Chondrocyte (in vitro differentiated cells): ENCODE results near the gene GRWD1. TPM values are rescaled to one million over a fixed set of nuclear protein-coding genes. Genes with fewer than 3 reads are reported as not detected.
A peak's percentile ranks its signal among the peaks of the same experiment; 100 is the strongest.

Experiments
- DNase-seq: peaks from one replicate; pipeline ENCODE4 v3.0.0; 2021; ENCODE audit warnings: mixed read lengths, low spot score
- H3K27ac Mint-ChIP-seq: one replicate; pipeline ENCODE4 v1.8.0; 2021; ENCODE audit warnings: mild to moderate bottlenecking, moderate library complexity, mixed read lengths; ENCODE audit not compliant: unreplicated experiment
- H3K27me3 Mint-ChIP-seq: 2 replicates; pipeline ENCODE4 v1.8.0; 2021; ENCODE audit warnings: low read depth, mixed read lengths
- H3K36me3 Mint-ChIP-seq: 2 replicates; pipeline ENCODE4 v1.8.0; 2021; ENCODE audit warnings: low read depth, mixed read lengths
- H3K4me1 Mint-ChIP-seq: 2 replicates; pipeline ENCODE4 v1.8.0; 2021; ENCODE audit warnings: low read depth, mild to moderate bottlenecking, mixed read lengths
- H3K4me3 Mint-ChIP-seq: one replicate; pipeline ENCODE4 v1.8.0; 2021; ENCODE audit warnings: mild to moderate bottlenecking, moderate library complexity, mixed read lengths; ENCODE audit not compliant: unreplicated experiment
- H3K9me3 Mint-ChIP-seq: 2 replicates; pipeline ENCODE4 v1.8.0; 2021; ENCODE audit warnings: low read depth, mixed read lengths
- CTCF ChIP-seq: fragments of 200-600 bp; sonication (generic); IDR thresholded peaks from 2 replicates; pipeline ENCODE4 v1.5.0; 2021; ENCODE audit warnings: antibody characterized with exemption, mild to moderate bottlenecking, moderate library complexity
- total RNA-seq: library from RNA; stranded (reverse); gene quantifications from 3 replicates; pipeline ENCODE4 v1.2.1, GENCODE V29; 2021

GRWD1 gene
- total RNA-seq, 1 donor from 2014 or later, result 20.7 TPM

GRCh38 chr19:48466561-48467325, 21.0 kb downstream of the GRWD1 start:
- Mint-ChIP-seq H3K4me1 (peaks cover 27% of the 10 kb centered on the region), H3K9me3 (no peaks in the 10 kb centered on the region), H3K36me3 (peaks cover 11% of the 10 kb centered on the region), H3K27me3 (no peaks in the 10 kb centered on the region), H3K27ac (no peak overlapping the region), H3K4me3 (no peak overlapping the region)
- DNase-seq, result no peak
- TF ChIP-seq CTCF, result no peak

- Mint-ChIP-seq H3K27me3 (no peaks in the 10 kb centered on the region), H3K4me3 (peak overlapping the region; percentile 82), H3K4me1 (peaks cover 27% of the 10 kb centered on the region), H3K36me3 (peaks cover 18% of the 10 kb centered on the region), H3K27ac (peak overlapping the region; percentile 97), H3K9me3 (no peaks in the 10 kb centered on the region)
- TF ChIP-seq CTCF, result no peak
- DNase-seq, result peak; percentile 100
Observed at GRCh38 chr19:48468772-48469288, 23.0 kb downstream of the GRWD1 start.

- no peak for DNase-seq
- Mint-ChIP-seq H3K9me3 (no peaks in the 10 kb centered on the region), H3K4me1 (peaks cover 28% of the 10 kb centered on the region), H3K27ac (peak within 1 kb of the TSS; percentile 97), H3K36me3 (peaks cover 20% of the 10 kb centered on the region), H3K4me3 (peak within 1 kb of the TSS; percentile 82), H3K27me3 (no peaks in the 10 kb centered on the region)
- TF ChIP-seq CTCF, result peak; percentile 22
Observed at GRCh38 chr19:48469289-48469881, 23.6 kb downstream of the GRWD1 start, which contains the start of gene CYTH2. TSS of gene CYTH2 (plus strand) at chr19:48469369. CDS start at chr19:48469508, 139 bp downstream.

GRCh38 chr19:48469934-48470680, 24.3 kb downstream of the GRWD1 start:
- Mint-ChIP-seq H3K4me1 (peaks cover 29% of the 10 kb centered on the region), H3K4me3 (peak overlapping the region; percentile 82), H3K27me3 (no peaks in the 10 kb centered on the region), H3K9me3 (no peaks in the 10 kb centered on the region), H3K27ac (no peak overlapping the region), H3K36me3 (peaks cover 24% of the 10 kb centered on the region)
- no peak for DNase-seq
- TF ChIP-seq CTCF, result no peak

- H3K27ac Mint-ChIP-seq, result no peak overlapping the region
- H3K27me3 Mint-ChIP-seq, result no peaks in the 10 kb centered on the region
- H3K36me3 Mint-ChIP-seq, result peaks cover 29% of the 10 kb centered on the region
- H3K4me1 Mint-ChIP-seq, result peaks cover 29% of the 10 kb centered on the region
- H3K9me3 Mint-ChIP-seq, result no peaks in the 10 kb centered on the region
- TF ChIP-seq CTCF, result no peak
- no peak for DNase-seq
- H3K4me3 Mint-ChIP-seq, result peak overlapping the region; percentile 82
Observed at GRCh38 chr19:48470856-48471255, 25.1 kb downstream of the GRWD1 start.
